Erythroblast (primary cell): ENCODE measurements around the gene RPP40.

Experiments
- GATA1 ChIP-seq: IDR thresholded peaks from 2 replicates; pipeline ENCODE4 v1.6.1; 2011; ENCODE audit warnings: low read depth, mild to moderate bottlenecking, control low read depth, low read length, moderate library complexity
- POLR2A ChIP-seq: IDR thresholded peaks from 2 replicates; pipeline ENCODE4 v1.6.1; 2011; ENCODE audit warnings: mild to moderate bottlenecking, low read length

DNA sequence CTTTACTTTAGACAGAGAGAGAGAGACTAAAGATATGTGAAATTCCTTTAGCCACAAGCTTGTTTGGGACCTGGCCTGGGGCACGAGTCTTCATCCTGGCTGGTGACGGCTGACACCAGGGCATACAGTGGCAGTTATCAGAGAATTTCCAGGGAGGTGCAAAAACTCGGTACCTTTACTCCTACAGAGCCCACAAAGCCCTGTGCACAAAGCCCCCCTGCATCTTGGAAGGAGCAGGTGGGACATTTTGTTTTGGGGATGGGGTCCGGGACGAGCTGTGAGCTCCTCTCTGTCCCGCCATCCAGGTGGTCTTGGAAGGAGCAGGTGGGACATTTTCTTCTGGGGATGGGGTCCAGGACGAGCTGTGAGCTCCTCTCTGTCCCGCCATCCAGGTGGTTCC lies 28.9 kb downstream of the RPP40 start:
- TF ChIP-seq POLR2A, result no peak
- no peak for TF ChIP-seq GATA1
